ENCODE results near the gene CTNND2.

Gene CTNND2

DNA sequence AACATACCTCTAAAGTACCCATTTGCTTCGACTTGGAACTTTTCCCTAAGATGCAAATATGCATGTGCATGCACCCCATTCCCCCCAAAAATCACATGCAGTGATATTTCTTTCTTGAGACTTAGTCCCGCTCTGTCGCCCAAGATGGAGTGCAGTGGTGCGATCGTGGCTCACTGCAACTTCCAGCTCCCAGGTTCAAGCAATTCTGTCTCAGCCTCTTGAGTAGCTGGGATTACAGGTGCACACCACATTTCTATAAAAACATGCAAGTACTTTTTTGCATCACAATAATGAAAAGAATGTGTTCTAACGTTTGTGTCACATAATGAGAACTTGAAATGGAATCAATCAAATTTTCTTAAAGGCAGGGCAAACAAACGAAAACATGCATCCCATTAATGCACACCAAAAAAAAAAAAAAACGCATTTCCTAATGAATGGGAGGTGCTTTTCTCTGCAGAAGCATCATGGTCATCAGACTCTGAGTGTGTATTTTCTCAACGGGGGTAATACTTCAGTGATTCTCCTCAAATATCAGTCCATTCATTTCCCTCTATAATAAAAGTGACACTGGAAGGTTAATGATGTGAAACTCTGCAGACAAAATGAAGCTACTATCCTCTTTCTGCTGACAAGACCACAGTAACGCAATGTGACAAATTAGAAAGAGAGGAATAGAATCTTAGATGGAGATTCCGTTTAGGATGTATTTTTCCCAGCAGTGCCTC, 389.4 kb downstream of the CTNND2 start:
- no peak for DNase-seq (ENCODE audit: low spot score)

DNA sequence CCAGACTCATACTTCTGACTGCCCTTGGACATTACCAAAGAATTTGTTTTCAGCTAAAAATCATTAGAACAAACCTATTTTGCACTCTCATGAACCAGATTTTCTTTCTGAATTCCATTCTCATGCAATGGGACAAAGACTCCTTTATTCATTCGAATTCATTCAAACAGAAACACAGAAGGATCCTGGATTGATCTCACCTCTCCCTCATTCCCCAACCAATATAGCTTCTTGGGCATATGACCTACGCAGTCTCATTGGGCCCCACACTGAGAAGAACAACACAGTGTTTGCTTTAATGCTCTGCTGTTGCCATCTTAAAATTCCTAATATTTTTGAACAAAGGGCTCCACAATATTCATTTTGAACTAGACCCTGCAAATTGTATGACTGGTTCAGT, 392.4 kb downstream of the CTNND2 start:
- no peak for DNase-seq (ENCODE audit: low spot score)

DNA sequence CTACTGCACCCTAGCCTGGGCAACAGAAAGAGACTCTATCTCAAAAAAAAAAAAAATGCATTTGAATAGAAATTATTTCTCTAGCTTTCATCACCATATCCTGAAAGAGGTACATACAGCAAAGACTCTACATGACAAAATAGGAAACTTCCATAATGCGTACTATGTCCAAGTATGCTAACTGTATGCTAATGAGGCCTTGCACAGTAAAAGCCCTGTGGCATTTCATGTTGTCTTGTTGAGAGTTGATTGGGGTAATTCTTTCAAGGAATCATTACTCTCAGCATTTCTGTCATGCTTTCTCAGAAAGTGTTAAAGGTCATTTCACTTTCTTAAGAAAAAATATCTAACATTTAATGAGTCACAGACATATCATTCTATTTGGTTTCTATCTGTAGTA, 393.4 kb downstream of the CTNND2 start:
- DNase-seq (ENCODE audit: low spot score) = no peak

DNA sequence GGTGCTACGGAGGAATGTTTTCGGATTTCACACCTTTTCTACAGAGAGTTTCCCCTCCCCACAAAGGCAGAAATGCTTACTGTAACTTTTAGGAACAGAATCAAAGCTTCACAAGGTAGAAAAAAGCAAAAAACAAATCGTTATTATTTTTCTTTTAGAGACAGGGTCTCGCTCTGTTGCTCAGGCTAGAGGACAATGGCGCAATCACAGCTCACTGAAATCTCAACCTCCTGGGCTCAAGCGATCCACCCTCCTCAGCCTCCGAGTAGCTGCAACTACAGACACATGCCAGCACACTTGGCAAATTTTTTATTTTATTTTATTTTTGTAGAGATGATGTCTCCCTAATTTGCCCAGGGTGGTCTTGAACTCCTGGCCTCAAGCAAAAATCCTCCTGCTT, 394.5 kb downstream of the CTNND2 start:
- DNase-seq (ENCODE audit: low spot score) = no peak

DNA sequence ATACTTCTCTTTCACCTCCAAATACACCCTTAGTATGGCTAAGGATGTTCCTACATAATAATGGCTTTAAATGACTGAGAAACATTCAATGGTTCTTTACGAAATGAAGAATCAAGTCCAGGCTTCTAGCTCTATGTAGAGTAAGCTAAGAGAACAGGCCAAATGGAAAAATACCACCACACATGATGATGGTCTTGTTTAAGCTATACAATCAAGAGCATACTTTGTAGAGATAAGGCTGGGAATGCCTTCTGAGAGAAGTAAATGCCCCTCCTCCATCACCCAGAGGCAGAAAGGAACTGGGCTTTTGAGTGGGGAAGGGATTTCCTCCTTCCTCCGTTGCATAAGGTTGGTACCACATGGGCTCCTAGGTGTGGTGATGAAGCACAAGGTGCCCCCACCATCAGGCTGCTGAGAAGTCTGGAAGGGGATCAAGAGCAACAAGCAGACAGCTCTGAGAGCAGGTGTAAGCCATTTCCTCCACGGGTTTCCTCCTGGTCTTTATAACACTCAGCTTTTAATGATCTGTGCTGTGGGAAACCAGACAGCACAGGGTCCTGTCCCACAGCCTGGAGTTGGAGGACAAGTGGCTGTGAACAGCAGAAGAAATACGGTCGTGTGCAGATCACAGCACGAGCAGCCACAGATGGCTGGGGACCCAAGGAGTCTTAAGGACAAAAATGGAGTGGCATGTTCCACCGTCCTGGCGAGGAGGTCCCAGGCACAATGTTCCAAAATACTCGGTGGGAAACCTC, 396.9 kb downstream of the CTNND2 start:
- no peak for DNase-seq (ENCODE audit: low spot score)

DNA sequence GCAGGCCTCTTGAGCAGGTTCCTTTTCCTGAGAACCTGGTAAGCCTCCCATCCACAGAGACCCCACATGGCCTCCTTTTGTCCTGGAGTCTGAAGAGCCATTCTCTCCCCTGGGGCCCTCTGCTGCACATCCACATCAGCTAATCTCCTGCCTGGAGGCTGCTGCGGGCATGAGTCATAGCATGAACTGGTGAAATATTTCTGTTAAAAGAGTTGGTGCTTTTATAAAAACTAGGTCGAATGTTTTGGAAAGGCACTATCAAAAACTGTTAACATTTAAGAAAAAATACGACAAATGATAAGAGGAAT, 399.4 kb downstream of the CTNND2 start:
- DNase-seq (ENCODE audit: low spot score) = no peak

DNA sequence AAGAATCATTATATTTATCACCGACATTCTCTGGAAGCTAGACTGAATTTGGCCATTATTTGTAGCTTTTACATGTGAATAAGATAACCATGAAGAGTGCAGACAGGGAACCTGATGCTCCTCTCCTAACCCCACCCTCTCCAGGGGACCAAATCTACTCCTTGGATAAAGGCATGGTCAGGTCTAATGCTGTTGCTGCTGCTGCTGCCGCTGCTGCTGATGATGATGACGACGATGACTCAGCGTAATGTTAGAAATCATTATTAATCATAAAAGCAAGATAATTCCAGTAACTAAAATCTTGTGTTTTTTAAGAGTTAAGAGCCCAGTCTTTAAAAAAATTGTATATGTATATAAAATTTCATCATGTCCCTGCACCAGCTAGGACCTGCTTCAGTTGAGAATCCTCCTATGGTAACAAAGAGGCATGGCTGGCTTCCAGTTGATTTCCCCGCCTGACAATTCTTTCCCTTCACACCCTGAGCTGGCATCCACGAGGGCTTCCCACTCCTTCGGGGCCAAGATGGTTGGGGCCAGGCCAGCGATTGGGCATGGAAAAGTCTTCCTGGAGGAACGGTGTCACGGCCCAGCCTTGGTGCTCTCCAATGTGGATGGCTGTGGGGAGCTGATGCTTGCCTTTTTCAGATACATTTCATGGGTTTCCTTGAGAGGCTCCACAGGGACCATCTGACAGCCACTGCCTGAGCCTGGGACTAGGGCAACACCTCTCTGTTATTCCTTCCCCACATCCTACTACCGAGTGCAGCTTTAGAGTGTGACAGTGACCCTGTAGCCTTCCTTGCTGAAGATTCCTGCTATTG, 400.0 kb downstream of the CTNND2 start:
- DNase-seq (ENCODE audit: low spot score) = no peak

DNA sequence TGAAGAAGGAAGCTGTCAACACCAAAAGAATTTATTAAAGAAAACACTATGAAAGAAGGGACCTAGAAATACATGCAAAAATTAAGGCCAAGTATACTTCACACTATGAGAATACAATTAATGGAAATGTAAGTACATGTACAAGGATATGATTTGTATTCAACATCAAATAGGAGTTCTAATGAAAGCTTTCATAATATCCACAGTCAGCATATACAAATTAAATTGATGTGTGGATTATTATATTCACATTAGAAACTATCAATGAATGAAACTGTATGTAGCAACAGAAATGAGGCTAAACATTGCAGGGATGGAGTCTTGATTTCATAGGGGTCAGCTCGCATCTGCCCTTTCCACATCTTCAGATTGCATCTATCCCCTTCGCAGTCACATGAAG, 401.5 kb downstream of the CTNND2 start:
- DNase-seq (ENCODE audit: low spot score) = no peak

DNA sequence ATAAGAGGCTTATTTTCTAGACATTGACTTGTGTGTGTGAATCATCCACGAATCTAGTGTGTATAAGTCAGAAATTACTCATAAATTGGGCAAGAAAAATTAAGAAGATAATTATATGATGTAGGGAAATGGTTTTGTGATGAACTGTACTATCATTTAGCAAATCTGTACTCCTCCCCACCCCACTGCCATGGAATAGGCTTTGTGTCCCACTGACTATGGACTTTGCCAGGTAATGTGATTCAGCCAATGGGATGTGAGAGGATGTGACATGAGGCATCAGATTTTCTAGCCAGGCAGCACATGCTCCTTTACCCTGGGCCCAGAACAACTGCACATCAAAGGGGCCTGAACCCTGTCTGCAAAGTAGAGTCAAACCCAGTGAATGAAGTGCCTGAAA, 406.6 kb downstream of the CTNND2 start:
- DNase-seq (ENCODE audit: low spot score) = no peak

DNA sequence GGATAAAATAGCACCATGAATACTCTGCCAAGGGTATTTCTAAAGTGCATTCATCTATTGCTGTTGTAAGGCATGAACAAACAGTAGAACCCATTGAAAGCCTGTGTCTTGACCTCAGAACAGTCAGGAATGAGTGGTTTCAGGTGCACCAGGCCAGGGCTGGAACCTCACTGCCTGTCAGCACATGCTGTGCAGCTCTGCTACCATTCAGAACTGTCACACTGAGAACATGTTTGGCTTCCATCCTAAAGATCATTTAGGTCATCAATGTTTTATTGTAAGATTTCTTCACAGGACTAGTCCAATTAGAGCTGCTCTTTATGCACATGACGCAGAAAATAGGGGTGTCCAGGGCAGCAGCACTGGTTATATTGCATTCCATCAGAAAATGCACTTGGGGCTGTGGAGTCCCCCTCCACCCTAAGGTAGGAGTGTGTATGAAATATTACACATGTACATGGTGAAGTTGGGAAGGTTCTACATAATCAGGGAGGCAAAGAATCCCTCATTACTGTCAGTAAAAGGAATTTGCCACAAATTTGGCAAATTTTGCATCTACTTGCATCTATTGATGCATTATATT, 408.0 kb downstream of the CTNND2 start:
- DNase-seq (ENCODE audit: low spot score) = no peak

DNA sequence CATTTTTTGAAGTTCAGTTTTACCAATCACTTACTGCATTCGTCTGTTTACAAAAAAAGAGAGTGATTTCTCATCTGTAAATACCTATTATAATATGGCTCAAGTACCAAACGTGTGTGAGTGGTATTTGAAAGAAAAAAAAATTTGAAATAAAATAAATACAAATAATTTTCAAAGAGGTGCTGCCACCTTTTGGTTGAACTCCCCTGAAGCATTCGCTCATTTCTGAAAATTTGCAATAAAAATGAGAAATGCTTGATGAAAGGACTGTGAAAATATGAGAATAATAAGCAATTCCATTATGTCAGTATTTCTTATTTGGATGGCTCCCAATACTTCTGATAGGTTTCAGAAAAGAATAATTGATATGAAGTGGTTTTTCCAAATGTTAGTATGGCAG, 409.9 kb downstream of the CTNND2 start:
- no peak for DNase-seq (ENCODE audit: low spot score)

DNA sequence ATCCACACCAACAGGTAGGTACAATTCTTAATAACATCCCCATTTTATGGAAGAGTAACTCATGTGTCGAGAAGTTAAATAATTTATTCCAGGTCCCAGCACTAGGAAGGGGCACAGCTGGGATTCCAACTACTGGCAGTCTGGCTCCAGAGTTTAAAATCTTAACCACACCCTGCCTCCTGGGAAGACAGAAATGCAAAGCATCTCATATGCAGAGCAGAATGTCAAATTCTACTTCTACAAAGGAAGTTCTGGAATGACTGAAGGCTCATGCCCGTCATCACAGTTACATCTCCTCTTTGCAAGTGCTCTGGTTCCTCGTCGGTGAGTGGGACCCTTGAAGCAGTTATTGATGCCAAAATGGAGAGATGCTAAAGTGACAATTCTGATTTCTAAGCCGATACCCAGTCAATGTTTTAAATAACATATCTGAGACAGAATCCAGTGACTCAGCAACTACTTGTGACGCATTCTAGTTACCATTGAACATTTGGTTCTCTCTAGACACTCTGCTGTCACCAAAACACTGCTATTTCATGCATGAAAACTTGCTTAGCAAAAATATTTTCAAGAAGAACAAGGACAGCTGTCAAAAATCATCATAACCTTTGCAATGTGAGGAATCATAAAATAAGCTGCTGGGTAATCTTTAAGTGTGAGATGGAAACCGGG, 412.7 kb downstream of the CTNND2 start:
- DNase-seq (ENCODE audit: low spot score) = no peak

DNA sequence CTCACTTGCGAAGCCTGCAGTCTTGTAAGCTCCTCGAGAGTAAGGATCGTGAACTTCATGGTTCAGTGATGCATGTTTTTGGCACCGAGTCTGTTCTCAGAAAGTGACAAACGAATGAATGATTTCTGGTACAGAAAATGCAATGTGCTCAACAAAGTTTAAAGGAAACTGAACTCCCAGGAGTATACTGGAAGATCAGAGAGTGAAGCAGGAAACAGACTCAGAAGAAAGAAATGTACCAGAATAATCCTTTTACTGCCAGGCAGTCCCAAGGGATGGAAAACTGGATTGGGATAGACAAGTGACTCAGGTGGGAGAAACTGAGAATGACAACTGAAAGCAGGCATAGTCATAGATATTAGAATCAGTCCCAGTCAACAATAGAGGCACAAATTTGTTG, 420.6 kb downstream of the CTNND2 start:
- no peak for DNase-seq (ENCODE audit: low spot score)

DNA sequence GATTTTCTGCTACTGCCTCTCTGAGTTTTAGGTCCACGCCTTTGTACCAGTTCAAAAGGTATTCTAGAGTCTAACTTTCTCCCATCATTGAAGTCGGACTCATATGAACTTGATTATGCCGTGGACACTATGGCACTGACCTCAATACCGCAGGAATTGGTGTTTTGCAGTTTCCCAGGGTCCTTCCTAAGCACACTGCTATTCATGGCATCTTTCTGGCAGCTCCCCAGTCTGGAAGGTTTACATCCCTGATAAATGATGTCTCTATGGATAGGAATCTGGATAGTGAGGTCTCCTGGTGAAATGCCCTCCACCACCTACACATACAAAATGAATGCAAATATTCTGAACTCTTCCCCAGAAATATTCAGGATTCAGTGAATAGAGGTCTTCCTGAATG, 422.2 kb downstream of the CTNND2 start:
- no peak for DNase-seq (ENCODE audit: low spot score)

DNA sequence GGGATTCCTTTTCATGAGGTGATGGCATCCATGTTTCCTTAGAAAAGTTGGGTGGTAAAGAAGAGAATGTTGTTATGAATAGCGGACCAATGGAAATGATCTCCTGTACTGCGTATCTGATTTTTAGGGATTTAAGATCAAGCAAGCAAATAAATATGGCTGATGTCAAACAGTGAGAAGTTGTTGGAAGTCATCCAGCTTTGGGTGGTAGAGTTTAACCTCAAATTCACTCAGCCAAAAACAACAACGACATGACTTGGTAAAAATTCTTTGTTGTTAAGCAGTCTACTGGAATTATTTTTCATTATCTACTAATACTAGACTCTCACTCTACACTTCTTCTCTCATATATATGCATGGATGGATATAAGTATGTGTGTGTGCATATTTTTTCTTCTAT, 426.5 kb downstream of the CTNND2 start:
- no peak for DNase-seq (ENCODE audit: low spot score)

DNA sequence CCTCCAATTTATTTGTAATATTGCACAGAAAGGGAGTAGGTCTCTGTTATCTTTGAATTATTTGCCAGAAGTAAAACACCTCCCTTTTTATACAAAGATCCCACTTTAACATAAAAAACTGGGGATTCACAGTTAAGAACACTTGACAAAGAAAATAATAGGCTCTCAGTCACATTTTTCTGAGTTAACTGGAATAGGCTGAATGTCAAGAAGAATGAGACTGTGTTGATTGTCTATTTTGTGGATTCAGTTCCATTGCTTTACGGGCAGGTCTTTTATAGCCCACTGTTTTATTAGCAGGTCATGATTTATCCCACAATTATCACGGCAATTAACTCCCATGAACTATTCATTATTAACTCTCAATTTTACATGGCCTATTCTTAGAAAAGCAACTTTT, 427.4 kb downstream of the CTNND2 start:
- no peak for DNase-seq (ENCODE audit: low spot score)

DNA sequence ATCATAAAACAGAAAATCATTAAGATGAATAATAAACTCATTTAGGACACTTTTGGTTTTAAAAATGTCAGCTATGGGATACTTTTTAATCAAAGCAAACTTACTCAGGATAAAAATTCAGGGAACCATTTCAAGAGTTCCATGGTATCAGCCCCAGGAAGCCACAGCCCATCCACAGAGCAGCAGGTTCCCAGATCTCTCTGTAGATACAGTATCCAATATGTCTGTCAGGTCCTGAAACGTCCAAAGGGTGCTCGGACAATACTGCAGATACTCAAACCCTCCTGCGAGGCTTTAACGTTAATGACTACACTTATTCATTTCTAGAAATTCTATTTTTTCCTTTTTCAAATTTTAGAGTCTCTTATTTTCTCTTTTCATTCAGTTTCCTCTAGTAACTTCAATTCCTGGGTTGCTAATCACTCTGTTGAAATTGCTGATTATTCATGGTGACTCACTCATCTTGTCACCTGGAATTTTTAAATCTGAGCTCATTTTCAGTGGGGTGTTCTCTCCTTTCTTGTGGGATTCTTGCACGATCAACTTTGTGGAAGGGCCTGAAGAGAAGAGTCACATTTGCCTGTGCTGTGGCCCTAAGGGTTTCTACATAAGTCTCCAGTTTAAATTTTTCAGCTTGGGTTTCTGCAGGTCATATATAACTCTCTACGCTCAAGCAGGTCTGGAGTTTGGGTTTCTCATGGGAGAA, 435.8 kb downstream of the CTNND2 start:
- no peak for DNase-seq (ENCODE audit: low spot score)

DNA sequence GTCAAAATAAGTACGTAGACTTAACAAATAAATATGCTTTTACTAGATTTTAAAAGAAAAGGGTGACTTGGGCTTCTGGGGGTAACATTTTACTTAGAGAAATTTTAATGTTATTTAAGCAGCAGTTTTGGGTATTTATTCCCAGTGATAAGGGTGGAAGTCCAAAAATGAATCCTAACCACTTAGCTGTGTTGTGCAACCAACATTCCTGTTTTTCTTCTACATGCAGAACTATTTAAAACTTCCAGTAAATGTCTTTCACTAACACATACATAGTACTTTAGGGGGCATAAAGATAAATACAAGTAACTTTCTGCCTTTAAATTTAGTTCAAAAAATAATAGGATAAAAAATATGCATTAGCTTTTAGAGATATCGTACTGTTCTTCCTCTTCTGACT, 436.7 kb downstream of the CTNND2 start:
- DNase-seq (ENCODE audit: low spot score) = no peak

DNA sequence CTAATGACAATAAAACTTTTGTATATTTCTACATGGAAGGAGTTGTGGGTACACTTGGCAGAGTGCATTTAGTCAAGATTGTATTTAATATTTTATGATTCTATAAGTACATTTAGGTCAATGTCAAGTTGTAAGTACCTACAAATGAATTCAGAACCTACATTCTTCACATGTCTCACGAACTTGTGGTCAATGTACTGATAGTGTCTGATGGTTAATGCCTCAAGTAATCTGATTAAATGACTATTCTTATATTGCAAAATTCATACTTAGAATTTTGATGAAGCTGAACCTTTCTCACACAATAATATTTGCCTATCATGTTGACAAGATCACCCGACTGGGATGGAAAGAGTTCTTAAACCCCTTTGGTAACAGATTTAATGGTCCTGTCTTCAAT, 444.5 kb downstream of the CTNND2 start:
- no peak for DNase-seq (ENCODE audit: low spot score)

DNA sequence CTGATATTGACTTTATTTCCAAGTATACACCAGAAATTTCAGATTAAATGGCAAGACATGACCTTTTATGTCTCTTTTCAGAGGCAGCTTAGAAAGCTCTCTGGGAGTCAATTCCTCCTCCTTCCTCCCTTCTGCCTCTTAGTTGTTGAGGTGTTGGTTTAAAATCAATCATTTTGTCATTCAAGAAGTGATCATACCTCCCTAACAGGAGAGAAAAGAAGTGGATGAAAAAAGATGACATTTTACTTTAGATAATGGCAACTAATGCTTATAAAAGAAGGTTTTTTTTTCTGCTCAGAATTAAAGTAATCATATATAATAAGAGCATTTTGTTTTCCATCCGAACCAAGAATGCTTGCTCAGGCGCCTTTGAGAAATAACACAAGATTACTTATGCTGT, 448.7 kb downstream of the CTNND2 start:
- no peak for DNase-seq (ENCODE audit: low spot score)

DNA sequence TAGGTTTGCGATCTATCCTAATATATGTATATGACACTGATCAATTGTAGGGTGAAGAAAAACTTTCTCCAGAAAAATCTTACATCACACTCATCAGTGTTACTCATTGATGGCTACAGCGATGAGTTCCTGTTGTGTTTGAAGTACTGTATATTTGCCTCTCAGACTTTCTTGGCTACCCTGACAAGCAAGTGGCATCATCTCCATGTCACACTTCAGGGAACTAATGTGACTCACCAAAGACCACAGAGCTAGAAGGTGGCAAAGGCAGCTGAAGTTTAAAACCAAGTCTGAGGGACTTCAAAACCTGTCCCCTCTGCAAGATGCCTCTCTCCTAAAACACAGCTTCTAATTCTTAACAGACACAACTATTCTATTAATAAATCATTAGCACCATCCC, 451.4 kb downstream of the CTNND2 start:
- no peak for DNase-seq (ENCODE audit: low spot score)

DNA sequence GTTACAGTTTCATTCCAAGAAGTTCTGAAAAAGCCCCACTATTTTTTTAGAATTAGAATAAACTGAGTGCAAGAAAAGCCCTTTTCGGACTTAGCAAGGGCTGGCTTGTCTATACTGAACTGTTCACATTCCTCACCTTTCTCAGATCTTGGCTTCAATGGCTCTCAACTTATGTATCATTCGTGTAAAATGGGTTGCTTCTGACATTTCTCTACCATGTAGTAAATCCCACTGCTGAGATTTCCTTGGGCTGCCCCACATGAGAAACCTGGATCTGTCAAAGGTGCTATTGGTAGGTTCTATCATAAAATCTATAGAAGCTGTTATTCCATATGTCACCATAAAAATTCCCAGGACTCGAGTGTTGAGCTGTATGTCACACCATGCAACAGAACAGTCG, 454.3 kb downstream of the CTNND2 start:
- DNase-seq (ENCODE audit: low spot score) = no peak

Measured in CD4-positive, alpha-beta T cell treated with Interleukin-15 for 4 hours (primary cell).